Activated CD4-positive, alpha-beta T cell treated with anti-CD3 and anti-CD28 coated beads for 4 hours (primary cell): ENCODE results near the gene MGST3.
"Not testable (repeated sequence)": the region's sequence is repeated elsewhere in the genome, so short reads cannot be mapped to it uniquely, and the experiment has no call there.

Source experiments
- DNase-seq, 2 donors: peaks; one replicate each; pipeline ENCODE4 v3.0.0-alpha.2; 2020

Gene MGST3

GRCh38 chr1:165629848-165630628 is 996 bp upstream of the MGST3 start:
- DNase-seq: no peak

- DNase-seq: peak; percentile 45 to 48
Observed at GRCh38 chr1:165631342-165632151, 513 bp downstream of the MGST3 start.

DNA sequence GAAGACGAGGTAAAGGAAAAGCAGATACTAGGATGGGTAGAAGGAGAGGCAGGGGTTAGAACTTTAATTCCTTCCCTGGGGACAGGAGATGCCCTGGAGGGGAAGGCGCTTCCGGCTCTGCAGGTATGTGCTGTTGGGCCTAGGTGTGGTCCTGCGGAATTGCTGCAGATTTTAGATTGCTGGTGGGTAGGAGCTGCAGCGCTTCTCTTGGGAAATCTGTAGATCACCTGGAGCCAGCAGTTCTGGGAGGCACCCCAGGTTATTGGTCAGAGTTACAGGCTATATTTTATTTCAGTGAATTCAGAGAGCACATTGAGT is 1.1 kb downstream of the MGST3 start:
- no peak for DNase-seq

DNA sequence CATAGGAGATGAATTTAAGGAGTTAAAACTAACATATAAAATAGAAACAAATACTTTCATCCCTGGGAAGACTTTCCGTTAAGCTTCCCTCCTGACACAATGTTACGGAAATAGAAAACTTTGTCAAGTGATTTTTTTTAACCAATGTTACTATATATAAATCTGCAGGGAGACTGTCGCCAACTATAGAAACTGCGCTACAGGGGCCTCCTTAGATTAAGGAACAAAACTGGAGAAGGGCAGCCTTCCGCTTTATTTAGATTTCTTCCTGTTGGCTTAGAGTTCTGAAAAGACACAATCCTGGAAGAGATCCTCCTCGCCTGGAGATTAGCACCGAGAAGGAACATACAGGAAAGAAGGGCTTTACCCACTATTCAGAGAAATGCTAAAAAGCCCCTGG is 1.5 kb downstream of the MGST3 start:
- DNase-seq: no peak

DNA sequence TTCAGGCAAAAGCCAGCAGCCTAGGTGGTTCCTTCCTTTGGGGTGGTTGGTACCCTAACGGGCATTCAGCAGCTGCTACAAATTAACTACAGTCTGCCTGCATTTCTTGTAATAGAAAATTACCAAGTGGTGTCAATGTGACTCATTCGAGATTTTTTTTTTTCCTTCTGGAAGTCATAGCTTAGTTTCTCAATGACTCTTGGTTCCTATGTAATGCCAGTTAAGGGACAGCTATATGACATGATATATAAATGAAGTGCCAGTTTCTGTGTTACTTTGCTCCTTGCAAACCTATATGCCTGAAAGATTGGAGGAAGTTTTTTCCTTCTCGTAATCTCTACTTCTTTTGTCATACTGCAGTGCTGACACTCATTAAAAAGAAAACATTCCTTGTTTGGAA is 2.6 kb downstream of the MGST3 start:
- no peak for DNase-seq

- DNase-seq: no peak
Observed at GRCh38 chr1:165634154-165634921, 3.3 kb downstream of the MGST3 start.

DNA sequence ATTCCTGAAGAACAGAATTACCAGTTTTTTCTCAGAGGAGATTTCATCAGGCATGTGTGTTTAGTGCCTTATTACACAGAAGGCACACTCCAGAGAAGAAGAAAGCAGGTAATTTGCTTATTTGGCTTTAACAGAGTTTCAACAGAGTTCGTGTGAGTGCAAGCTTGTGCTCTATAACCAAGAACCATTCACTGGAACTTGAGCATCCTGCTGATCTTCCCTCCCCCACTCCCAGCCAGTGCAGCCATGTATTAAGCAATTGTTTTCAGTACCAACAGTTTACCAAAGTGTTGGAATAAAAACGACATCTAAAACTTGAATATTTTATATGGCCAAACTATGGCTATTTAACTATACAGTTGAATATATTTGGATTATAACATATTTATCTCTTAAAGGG is 4.3 kb downstream of the MGST3 start:
- DNase-seq: no peak

DNA sequence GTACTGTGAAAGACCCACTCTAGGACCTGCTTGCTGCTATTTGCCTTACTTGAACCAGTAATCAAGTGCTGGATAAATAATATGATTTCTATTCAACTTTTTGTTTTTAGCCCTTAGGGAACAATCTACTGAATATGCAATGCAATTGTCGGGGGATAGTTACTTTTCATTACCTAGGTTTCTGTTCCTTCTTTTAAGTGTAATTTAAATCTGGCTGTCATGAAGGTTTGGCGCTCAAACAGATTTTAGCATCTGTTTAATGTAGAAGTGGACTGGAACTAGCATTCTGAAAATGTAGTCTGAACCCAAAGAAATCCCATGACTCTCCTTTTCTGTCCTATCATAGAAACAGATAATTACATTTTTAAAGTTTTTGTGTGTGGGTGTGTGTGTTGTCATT is 4.8 kb downstream of the MGST3 start:
- DNase-seq: no peak

- DNase-seq: no peak
Observed at GRCh38 chr1:165637427-165637826, 6.4 kb downstream of the MGST3 start.

DNA sequence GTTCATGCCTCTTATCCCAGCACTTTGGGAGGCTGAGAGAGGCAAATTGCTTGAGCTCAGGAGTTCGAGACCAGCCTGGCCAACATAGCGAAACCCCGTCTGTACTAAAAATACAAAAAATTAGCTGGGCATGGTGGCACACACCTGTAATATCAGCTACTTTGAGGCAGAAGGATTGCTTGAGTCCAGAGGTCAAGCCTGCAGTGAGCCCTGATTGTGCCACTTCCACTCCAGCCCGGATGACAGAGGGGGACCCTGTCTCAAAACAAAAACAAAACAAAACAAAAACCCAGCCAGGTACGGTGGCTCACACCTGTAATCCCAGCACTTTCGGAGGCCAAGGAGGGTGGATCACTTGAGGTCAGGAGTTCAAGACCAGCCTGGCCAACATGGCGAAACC is 7.2 kb downstream of the MGST3 start:
- not testable (repeated sequence) for DNase-seq

DNA sequence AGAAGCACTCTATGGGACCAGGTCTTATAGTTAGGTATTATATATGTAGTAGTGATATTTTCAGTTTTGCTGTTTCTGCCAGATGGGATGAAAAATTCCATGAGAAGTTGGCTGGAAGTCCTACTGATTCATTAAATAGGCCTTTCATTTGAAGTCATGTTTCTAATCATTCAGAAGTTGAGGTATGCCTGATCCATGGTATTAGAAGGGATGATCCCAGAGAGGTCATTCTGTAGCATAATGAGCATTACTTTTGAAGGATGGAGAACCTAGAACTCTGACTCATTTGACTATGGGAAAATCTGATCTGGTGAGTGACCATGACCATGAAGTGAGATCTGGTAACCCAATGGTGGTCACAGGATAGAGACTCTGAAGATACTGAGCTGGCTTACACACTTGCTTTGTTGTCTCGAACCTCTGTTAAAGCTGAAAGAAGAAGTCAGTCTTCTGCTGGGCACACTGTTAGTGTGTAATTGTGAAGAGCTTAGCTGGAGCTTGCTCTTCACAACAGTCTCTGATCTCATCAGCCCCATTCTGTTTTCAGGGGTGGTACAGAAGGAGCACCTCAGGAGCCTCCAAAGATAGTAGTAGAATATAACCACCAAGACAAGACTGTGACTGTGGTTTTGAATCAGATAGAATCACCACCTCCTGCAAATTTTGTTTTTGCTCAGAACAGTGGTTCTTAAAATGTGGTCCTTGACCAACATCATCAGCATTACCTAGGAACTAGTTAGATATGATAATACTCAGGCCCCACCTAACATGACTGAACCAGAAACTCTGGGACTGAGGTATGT is 9.0 kb downstream of the MGST3 start:
- no peak for DNase-seq

GRCh38 chr1:165641231-165641987 is 10.4 kb downstream of the MGST3 start:
- no peak for DNase-seq

- DNase-seq: no peak
Observed at GRCh38 chr1:165644064-165644735, 13.2 kb downstream of the MGST3 start.

GRCh38 chr1:165645654-165646366 is 14.8 kb downstream of the MGST3 start:
- no peak for DNase-seq

GRCh38 chr1:165647517-165647916 is 16.5 kb downstream of the MGST3 start:
- DNase-seq: no peak

DNA sequence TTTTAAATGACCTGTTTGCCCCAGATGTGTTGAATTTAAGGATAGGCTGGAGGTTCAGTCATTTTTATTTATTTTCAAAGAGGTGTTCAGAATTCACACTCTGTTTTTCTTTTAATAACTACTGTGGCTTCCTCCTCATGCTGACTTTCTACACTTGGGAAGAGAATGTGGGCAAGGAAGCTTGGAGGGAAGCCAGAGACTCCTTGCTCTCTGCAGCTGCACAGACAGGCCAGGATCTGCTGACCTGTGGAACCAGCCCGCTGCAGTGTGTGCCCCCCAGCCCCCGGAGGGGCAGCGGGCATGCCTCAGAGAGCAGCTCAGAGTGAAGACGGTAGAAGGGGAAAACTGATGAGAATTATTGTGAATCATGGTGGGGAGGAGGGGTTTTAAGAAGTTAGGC is 16.9 kb downstream of the MGST3 start:
- DNase-seq: no peak

- no peak for DNase-seq
Observed at GRCh38 chr1:165648919-165649572, 18.0 kb downstream of the MGST3 start.

DNA sequence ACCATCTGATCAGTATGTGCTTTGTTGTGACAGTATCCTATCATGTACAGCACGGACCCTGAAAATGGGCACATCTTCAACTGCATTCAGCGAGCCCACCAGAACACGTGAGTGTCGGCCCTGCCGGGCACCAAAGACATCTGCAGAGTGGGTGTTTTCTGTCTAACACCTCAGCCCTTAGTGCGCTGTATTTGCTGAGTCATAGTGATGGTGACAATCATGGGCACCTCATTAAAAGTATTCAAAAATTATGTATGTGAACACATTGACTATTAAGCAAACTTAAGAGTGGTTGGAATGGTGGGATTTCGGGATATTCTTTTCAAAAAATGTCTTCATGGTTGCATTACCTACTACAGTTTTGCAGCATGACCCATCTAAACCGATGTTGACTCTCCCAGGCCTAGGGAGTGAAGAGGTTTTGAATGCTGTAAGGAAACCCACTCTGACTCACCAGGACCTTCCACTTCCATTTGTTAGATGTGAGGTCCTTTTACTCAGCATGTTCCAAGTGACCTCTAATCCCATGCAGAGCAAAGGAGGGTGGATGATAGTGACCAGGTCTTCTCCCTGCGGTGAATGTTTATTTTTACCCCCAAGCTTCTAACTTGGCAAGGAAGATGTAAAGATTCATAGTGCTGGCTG is 20.1 kb downstream of the MGST3 start:
- no peak for DNase-seq

DNA sequence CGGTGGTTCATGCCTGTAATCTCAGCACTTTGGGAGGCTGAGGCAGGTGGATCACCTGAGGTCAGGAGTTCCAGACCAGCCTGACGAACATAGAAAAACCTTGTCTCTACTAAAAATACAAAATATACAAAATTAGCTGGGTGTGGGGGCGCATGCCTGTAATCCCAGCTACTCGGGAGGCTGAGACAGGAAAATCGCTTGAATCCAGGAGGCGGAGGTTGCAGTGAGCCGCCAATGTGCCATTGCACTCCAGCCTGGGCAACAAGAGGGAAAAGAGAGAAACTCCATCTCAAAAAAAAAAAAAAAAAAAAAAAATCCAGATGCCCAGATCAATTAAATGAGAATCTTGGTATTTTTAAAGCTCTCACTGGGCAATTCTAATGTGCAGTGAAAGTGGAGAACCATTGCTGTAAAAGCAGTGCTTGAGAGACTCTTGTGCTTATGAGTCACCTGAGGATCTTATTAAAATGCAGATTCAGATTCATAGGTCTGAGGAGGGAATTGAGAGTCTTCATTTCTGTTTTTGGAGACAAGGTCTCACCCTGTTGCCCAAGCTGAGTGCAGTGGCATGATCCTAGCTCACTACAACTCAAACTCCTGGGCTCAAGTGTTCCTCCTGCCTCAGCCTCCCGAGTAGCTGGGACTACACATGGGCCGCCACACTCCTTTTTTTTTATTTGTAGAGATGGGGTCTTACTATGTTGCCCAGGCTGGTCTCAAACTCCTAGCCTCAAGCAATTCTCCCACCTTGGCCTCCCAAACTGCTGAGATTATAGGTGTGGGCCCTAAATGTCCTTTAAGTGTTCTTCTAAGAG is 27.9 kb downstream of the MGST3 start:
- DNase-seq: not testable (repeated sequence)
